Measurements from ENCODE around the gene CHD3. TPM values are rescaled to one million over a fixed set of nuclear protein-coding genes. Genes with fewer than 3 reads are reported as not detected.
A peak's percentile ranks its signal among the peaks of the same experiment; 100 is the strongest.

Gene CHD3
- total and polyA plus RNA-seq, 10 of the 15 experiments (the other 5 are each of a cell fraction or from before 2014, with no cell fraction given) = 1.4 to 86.8 (median 39.1) TPM

- TF ChIP-seq CUX1 (IDR thresholded peaks at IDR 0.05; ENCODE audit: insufficient replicate concordance, low read depth, low read length) = no peak
- no peak; the same call in 1 of the 2 replicates for TF ChIP-seq HSF1 (IDR thresholded peaks at IDR 0.05; ENCODE audit: low read depth, low read length)
- no peak for TF ChIP-seq SIN3A (IDR thresholded peaks at IDR 0.05; ENCODE audit: low read depth, low read length)
- no peak for TF ChIP-seq FOXK2 (IDR thresholded peaks at IDR 0.05)
- no peak for TF ChIP-seq WRNIP1 (IDR thresholded peaks at IDR 0.05; ENCODE audit: borderline replicate concordance, low read depth, low read length)
- 0 out of 2 replicates have a peak, but pooled peaks have one; percentile 17 for TF ChIP-seq PAX5 (IDR thresholded peaks at IDR 0.05; ENCODE audit: borderline replicate concordance, low read depth, low read length)
- peak; percentile 26 for TF ChIP-seq DPF2 (IDR thresholded peaks at IDR 0.05)
- TF ChIP-seq ZZZ3 (IDR thresholded peaks at IDR 0.05; ENCODE audit: control insufficient read depth, insufficient read length, low read depth) = no peak
- TF ChIP-seq ASH2L (IDR thresholded peaks at IDR 0.05; ENCODE audit: borderline replicate concordance, low read depth) = no peak
- TF ChIP-seq HCFC1 (IDR thresholded peaks at IDR 0.05; ENCODE audit: low read length) = no peak; the same call in 1 of the 2 replicates
- TF ChIP-seq CBX3 (IDR thresholded peaks at IDR 0.05; ENCODE audit: borderline replicate concordance, low read depth) = no peak
- peak; percentile 79; the same call in 1 of the 2 replicates for TF ChIP-seq CREM (IDR thresholded peaks at IDR 0.05; ENCODE audit: low read depth)
- TF ChIP-seq YBX1 (IDR thresholded peaks at IDR 0.05) = no peak
- TF ChIP-seq NFYA (IDR thresholded peaks at IDR 0.05; ENCODE audit: borderline replicate concordance, low read depth, low read length) = no peak
- no peak for TF ChIP-seq USF1 (IDR thresholded peaks at IDR 0.05; ENCODE audit: borderline replicate concordance, extremely low read length, insufficient read depth, low read depth, low read length)
- no peak for TF ChIP-seq ZNF24 (IDR thresholded peaks at IDR 0.05)
- peak; percentile 96 for TF ChIP-seq TCF3 (IDR thresholded peaks at IDR 0.05; ENCODE audit: borderline replicate concordance, insufficient read depth, low read depth, low read length)
- no peak for TF ChIP-seq RCOR1 (conservative IDR thresholded peaks at IDR 0.05; ENCODE audit: low read depth, low read length)
- TF ChIP-seq MXI1 (IDR thresholded peaks at IDR 0.05; ENCODE audit: low read depth, low read length) = peak; percentile 58
- peak; percentile 30; the same call in 1 of the 2 replicates for TF ChIP-seq SMC3 (IDR thresholded peaks at IDR 0.05; ENCODE audit: borderline replicate concordance, low read length)
- no peak for TF ChIP-seq BCL11A (IDR thresholded peaks at IDR 0.05; ENCODE audit: low read depth, low read length)
- no peak for TF ChIP-seq HDAC6 (IDR thresholded peaks at IDR 0.05; ENCODE audit: unreplicated experiment)
Measured at GRCh38 chr17:7842380-7843256, 46.0 kb upstream of the CHD3 start (continued).

All from GM12878 (cell line).